ENCODE data around the gene IGF1R. TPM values are rescaled to one million over a fixed set of nuclear protein-coding genes. Genes with fewer than 3 reads are reported as not detected.

IGF1R gene
- total and polyA plus RNA-seq, 4 experiments from 2014 or later, result 0.45 to 49.2 (median 25.1) TPM

DNA sequence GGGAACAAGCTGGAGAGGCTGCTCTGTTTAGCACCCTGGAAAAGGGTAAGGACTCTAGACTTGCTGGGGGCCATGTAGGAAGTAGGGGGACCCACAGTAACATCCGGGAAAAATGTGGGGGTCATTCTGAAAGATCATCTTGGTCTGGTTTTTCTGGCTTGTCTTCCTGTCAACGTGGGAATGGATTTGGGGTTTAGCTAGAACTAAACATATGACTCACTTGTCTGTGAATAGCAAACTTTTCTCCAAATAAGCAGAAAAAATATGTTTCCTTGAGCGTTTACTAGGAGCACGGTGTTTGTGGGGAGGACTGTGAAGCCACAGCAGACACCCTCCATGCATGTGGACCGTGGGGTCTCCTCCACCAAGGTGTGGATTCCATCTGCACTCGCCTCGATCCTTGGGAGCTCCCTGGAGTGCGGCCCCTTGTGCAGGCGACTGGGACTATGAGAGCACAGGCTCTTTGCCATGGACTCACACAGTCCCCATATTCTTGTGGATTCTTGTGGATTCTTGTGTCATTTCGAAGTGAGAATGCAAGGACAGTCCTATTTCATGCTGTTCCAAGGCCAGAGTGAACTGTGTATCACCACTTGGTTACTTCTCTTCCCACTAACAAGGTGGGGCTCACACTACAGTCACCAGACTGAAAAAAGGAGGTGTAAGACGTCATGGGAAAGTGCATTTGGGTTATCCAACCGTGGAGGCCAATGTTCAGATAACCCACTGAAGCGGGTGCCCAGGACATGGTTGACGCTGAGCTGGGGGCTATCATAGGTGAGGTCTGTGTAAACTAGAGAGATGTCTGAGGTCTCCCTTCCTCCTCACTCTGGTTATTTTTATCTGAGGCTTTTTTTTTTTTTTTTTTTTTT is 333.7 kb downstream of the IGF1R start:
- Mint-ChIP-seq H3K27ac (no peak overlapping the region), H3K36me3 (peaks cover 0 to 4% of the 10 kb centered on the region in 2 donors), H3K27me3 (peaks cover 6 to 12% of the 10 kb centered on the region in 2 donors), H3K4me3 (no peak overlapping the region), H3K4me1 (no peaks in the 10 kb centered on the region), H3K9me3 (peaks cover 0 to 22% (median 17%) of the 10 kb centered on the region in 8 donors)
- H3K4me1 ChIP-seq (ENCODE audit: insufficient read depth, low read length), result no peaks in the 10 kb centered on the region
- ChIA-PET POLR2A (ENCODE audit: partially characterized antibody) (no interaction called here), CTCF (ENCODE audit: partially characterized antibody) (no interaction called here)
- no peak overlapping the region for H3K4me3 ChIP-seq (ENCODE audit: low read length in 2 of 2)
- H3K27me3 ChIP-seq (ENCODE audit: insufficient read depth, low read length), result no peaks in the 10 kb centered on the region
- no peaks in the 10 kb centered on the region for H3K36me3 ChIP-seq (ENCODE audit: insufficient read depth, low read length)
- H3K27ac ChIP-seq (ENCODE audit: low read depth, low read length), result no peak overlapping the region
- intact Hi-C loops (cut with micrococcal nuclease), result no loop called here
- no peak for DNase-seq
- H3K9me3 ChIP-seq (ENCODE audit: control insufficient read depth in 1 of 2, low read length in 2 of 2), result peaks cover 4 to 9% of the 10 kb centered on the region in 2 donors

DNA sequence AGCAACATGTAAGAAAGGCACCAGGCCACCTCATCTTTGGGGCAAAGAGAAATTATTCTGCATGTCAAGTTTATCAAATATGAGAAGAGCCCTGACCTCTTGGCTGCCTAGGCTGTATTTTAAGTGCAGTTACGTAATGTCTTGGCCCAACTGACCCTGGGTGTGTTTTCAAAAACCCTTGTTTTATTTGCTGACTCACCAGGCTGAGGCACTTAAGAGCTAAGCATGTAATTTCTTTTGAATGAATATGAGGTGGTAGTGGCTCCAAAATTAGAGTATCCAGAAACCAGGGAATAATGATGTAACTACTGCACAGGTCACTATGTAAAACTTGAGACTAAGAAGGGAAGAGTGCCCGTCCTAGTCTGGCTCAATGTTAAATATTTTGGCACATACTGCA is 335.0 kb downstream of the IGF1R start:
- Histone ChIP-seq H3K36me3 (ENCODE audit: insufficient read depth, low read length) (no peaks in the 10 kb centered on the region), H3K9me3 (ENCODE audit: control insufficient read depth in 1 of 2, low read length in 2 of 2) (peaks cover 4 to 9% of the 10 kb centered on the region in 2 donors), H3K4me3 (ENCODE audit: low read length in 2 of 2) (no peak overlapping the region), H3K4me1 (ENCODE audit: insufficient read depth, low read length) (no peaks in the 10 kb centered on the region), H3K27me3 (ENCODE audit: insufficient read depth, low read length) (no peaks in the 10 kb centered on the region), H3K27ac (ENCODE audit: low read depth, low read length) (no peak overlapping the region)
- Mint-ChIP-seq H3K36me3 (peaks cover 0 to 4% of the 10 kb centered on the region in 2 donors), H3K27me3 (peaks cover 6 to 12% of the 10 kb centered on the region in 2 donors), H3K4me3 (no peak overlapping the region), H3K27ac (no peak overlapping the region), H3K4me1 (no peaks in the 10 kb centered on the region), H3K9me3 (peaks cover 0 to 28% (median 17%) of the 10 kb centered on the region in 8 donors)
- ChIA-PET CTCF (ENCODE audit: partially characterized antibody) (interaction anchor here (0.5 kb wide), 1 partner anchor 233 kb away, joined by 3 read pairs; no protein-coding TSS in a partner anchor), POLR2A (ENCODE audit: partially characterized antibody) (no interaction called here)
- intact Hi-C loops (cut with micrococcal nuclease), result no loop called here
- DNase-seq, result no peak

DNA sequence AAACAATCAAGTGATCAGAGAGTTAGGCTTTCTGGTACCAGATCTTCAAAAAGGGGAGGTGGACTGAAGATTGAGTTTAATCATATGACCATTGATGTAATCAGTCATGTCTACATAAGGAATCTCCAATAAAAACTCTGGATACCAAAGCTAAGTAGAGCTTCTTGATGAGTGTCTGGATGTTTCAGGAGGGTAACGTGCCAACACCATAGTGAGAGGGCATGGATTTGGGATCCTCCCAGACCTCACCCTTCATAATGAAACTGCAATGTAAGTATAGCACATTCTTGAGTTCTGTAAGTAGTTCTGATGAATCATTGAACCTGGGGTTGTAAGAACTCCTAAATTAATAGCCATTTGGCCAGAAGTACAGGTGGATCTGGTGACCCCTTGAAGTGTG is 337.9 kb downstream of the IGF1R start:
- POLR2A ChIA-PET (ENCODE audit: partially characterized antibody), result no interaction called here
- Histone ChIP-seq H3K9me3 (ENCODE audit: control insufficient read depth in 1 of 2, low read length in 2 of 2) (peaks cover 4 to 9% of the 10 kb centered on the region in 2 donors), H3K27ac (ENCODE audit: low read depth, low read length) (no peak overlapping the region), H3K36me3 (ENCODE audit: insufficient read depth, low read length) (no peaks in the 10 kb centered on the region), H3K4me3 (ENCODE audit: low read length in 2 of 2) (no peak overlapping the region), H3K4me1 (ENCODE audit: insufficient read depth, low read length) (no peaks in the 10 kb centered on the region), H3K27me3 (ENCODE audit: insufficient read depth, low read length) (no peaks in the 10 kb centered on the region)
- Mint-ChIP-seq H3K27me3 (peaks cover 12 to 16% of the 10 kb centered on the region in 2 donors), H3K4me1 (no peaks in the 10 kb centered on the region), H3K36me3 (peaks cover 0 to 4% of the 10 kb centered on the region in 2 donors), H3K27ac (no peak overlapping the region), H3K4me3 (no peak overlapping the region), H3K9me3 (peaks cover 0 to 28% (median 18%) of the 10 kb centered on the region in 8 donors)
- intact Hi-C loops (cut with micrococcal nuclease), result no loop called here
- DNase-seq, result no peak
- CTCF ChIA-PET (ENCODE audit: partially characterized antibody), result no interaction called here

GRCh38 chr15:98994892-98995291 is 346.6 kb downstream of the IGF1R start:
- POLR2A ChIA-PET (ENCODE audit: partially characterized antibody), result no interaction called here
- no peaks in the 10 kb centered on the region for H3K4me1 Mint-ChIP-seq
- intact Hi-C loops (cut with micrococcal nuclease), result no loop called here
- H3K36me3 Mint-ChIP-seq, result no peaks in the 10 kb centered on the region
- no peak overlapping the region for H3K4me3 Mint-ChIP-seq
- Histone ChIP-seq H3K27ac (ENCODE audit: low read depth, low read length) (no peak overlapping the region), H3K9me3 (ENCODE audit: control insufficient read depth in 1 of 2, low read length in 2 of 2) (no peaks in the 10 kb centered on the region), H3K36me3 (ENCODE audit: insufficient read depth, low read length) (no peaks in the 10 kb centered on the region), H3K4me1 (ENCODE audit: insufficient read depth, low read length) (no peaks in the 10 kb centered on the region), H3K27me3 (ENCODE audit: insufficient read depth, low read length) (no peaks in the 10 kb centered on the region), H3K4me3 (ENCODE audit: low read length in 2 of 2) (no peak overlapping the region)
- H3K9me3 Mint-ChIP-seq, result peaks cover 0 to 18% (median 10%) of the 10 kb centered on the region in 8 donors
- CTCF ChIA-PET (ENCODE audit: partially characterized antibody), result no interaction called here
- no peak overlapping the region for H3K27ac Mint-ChIP-seq
- DNase-seq, result no peak
- peaks cover 6 to 7% of the 10 kb centered on the region in 2 donors for H3K27me3 Mint-ChIP-seq

GRCh38 chr15:98996169-98996568 is 347.8 kb downstream of the IGF1R start:
- no peaks in the 10 kb centered on the region for H3K9me3 ChIP-seq (ENCODE audit: control insufficient read depth in 1 of 2, low read length in 2 of 2)
- no peaks in the 10 kb centered on the region for H3K4me1 ChIP-seq (ENCODE audit: insufficient read depth, low read length)
- H3K36me3 Mint-ChIP-seq, result no peaks in the 10 kb centered on the region
- POLR2A ChIA-PET (ENCODE audit: partially characterized antibody), result no interaction called here
- no peak overlapping the region for H3K27ac Mint-ChIP-seq
- intact Hi-C loops (cut with micrococcal nuclease), result no loop called here
- no peaks in the 10 kb centered on the region for H3K4me1 Mint-ChIP-seq
- H3K4me3 ChIP-seq (ENCODE audit: low read length in 2 of 2), result no peak overlapping the region
- H3K9me3 Mint-ChIP-seq, result peaks cover 0 to 15% (median 10%) of the 10 kb centered on the region in 8 donors
- no peaks in the 10 kb centered on the region for H3K27me3 ChIP-seq (ENCODE audit: insufficient read depth, low read length)
- no peak for DNase-seq
- CTCF ChIA-PET (ENCODE audit: partially characterized antibody), result no interaction called here
- peaks cover 4 to 5% of the 10 kb centered on the region in 2 donors for H3K27me3 Mint-ChIP-seq
- H3K27ac ChIP-seq (ENCODE audit: low read depth, low read length), result no peak overlapping the region
- no peak overlapping the region for H3K4me3 Mint-ChIP-seq
- H3K36me3 ChIP-seq (ENCODE audit: insufficient read depth, low read length), result no peaks in the 10 kb centered on the region

DNA sequence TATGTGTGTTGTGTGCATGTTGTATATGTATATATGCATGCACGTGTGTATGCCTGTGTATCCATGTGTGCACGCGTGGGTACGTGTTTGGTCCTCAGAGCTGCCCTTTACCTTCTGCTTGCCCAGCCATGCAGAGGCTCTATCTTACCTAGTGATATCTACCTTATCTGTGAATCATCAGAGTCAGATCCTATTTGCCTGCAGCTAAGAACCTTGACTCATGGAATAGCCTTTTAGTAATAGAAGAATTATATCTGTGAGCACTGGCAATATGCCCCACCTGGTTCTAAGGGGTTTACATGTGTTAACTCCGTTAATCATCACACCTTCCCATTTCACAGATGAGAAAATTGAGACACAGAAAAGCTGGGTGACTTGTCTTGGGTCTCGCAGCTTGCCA is 348.3 kb downstream of the IGF1R start:
- H3K9me3 ChIP-seq (ENCODE audit: control insufficient read depth in 1 of 2, low read length in 2 of 2), result no peaks in the 10 kb centered on the region
- CTCF ChIA-PET (ENCODE audit: partially characterized antibody), result no interaction called here
- H3K36me3 Mint-ChIP-seq, result no peaks in the 10 kb centered on the region
- H3K36me3 ChIP-seq (ENCODE audit: insufficient read depth, low read length), result no peaks in the 10 kb centered on the region
- no peak overlapping the region for H3K27ac ChIP-seq (ENCODE audit: low read depth, low read length)
- H3K4me3 ChIP-seq (ENCODE audit: low read length in 2 of 2), result no peak overlapping the region
- H3K27me3 Mint-ChIP-seq, result peaks cover 4 to 5% of the 10 kb centered on the region in 2 donors
- H3K4me1 Mint-ChIP-seq, result no peaks in the 10 kb centered on the region
- no peak overlapping the region for H3K27ac Mint-ChIP-seq
- H3K9me3 Mint-ChIP-seq, result peaks cover 0 to 15% (median 10%) of the 10 kb centered on the region in 8 donors
- intact Hi-C loops (cut with micrococcal nuclease), result no loop called here
- no peak for DNase-seq
- H3K4me1 ChIP-seq (ENCODE audit: insufficient read depth, low read length), result no peaks in the 10 kb centered on the region
- H3K4me3 Mint-ChIP-seq, result no peak overlapping the region
- no peaks in the 10 kb centered on the region for H3K27me3 ChIP-seq (ENCODE audit: insufficient read depth, low read length)
- POLR2A ChIA-PET (ENCODE audit: partially characterized antibody), result no interaction called here

- Mint-ChIP-seq H3K4me3 (no peak overlapping the region), H3K4me1 (no peaks in the 10 kb centered on the region), H3K36me3 (no peaks in the 10 kb centered on the region), H3K27me3 (peaks cover 4 to 5% of the 10 kb centered on the region in 2 donors), H3K27ac (no peak overlapping the region), H3K9me3 (peaks cover 0 to 15% (median 10%) of the 10 kb centered on the region in 8 donors)
- Histone ChIP-seq H3K27ac (ENCODE audit: low read depth, low read length) (no peak overlapping the region), H3K9me3 (ENCODE audit: control insufficient read depth in 1 of 2, low read length in 2 of 2) (no peaks in the 10 kb centered on the region), H3K4me1 (ENCODE audit: insufficient read depth, low read length) (no peaks in the 10 kb centered on the region), H3K36me3 (ENCODE audit: insufficient read depth, low read length) (no peaks in the 10 kb centered on the region), H3K4me3 (ENCODE audit: low read length in 2 of 2) (no peak overlapping the region), H3K27me3 (ENCODE audit: insufficient read depth, low read length) (no peaks in the 10 kb centered on the region)
- intact Hi-C loops (cut with micrococcal nuclease), result no loop called here
- POLR2A ChIA-PET (ENCODE audit: partially characterized antibody), result no interaction called here
- DNase-seq, result no peak
- CTCF ChIA-PET (ENCODE audit: partially characterized antibody), result no interaction called here
Measured at GRCh38 chr15:98997312-98997711, 349.0 kb downstream of the IGF1R start.
